OCI-LY7 (cell line): Measurements from ENCODE around the gene TAB2. TPM values are rescaled to one million over a fixed set of nuclear protein-coding genes. Genes with fewer than 3 reads are reported as not detected.

Experiments
- BruUV-seq: library from RNA; stranded (reverse); fragments of 400-500 nt; replicated peaks from 2 replicates; lab custom pipeline; 2021; lab: Mats Ljungman, UMichigan
- CTCF ChIA-PET: fragments of 300-600 bp; sonication (Branson Sonifier 250); formaldehyde crosslinking; loops from one replicate; lab custom pipeline; 2022; ENCODE audit warnings: antibody characterized with exemption; ENCODE audit not compliant: unreplicated experiment; lab: Charles Lee
- POLR2A ChIA-PET: fragments of 300-600 bp; sonication (Branson Sonifier 250); formaldehyde crosslinking; loops from one replicate; lab custom pipeline; 2022; ENCODE audit warnings: antibody characterized with exemption; lab: Charles Lee
- DNase-seq: peaks from one replicate; pipeline ENCODE4 v3.0.0-alpha.2; 2015; ENCODE audit warnings: low spot score
- H2AFZ ChIP-seq: fragments of 200-600 bp; sonication (generic), shearing (Covaris generic); 2 replicates; pipeline ENCODE4 v1.6.1; 2014; ENCODE audit warnings: mild to moderate bottlenecking, antibody characterized with exemption, low read length, moderate library complexity
- H3K27ac ChIP-seq: fragments of 200-600 bp; sonication (generic); 2 replicates; pipeline ENCODE4 v1.5.1; 2014; ENCODE audit warnings: mixed run types, low read depth, mild to moderate bottlenecking, moderate library complexity, low read length, inconsistent platforms; ENCODE audit not compliant: poor library complexity, severe bottlenecking
- H3K36me3 ChIP-seq: fragments of 200-600 bp; sonication (generic); 2 replicates; pipeline ENCODE4 v1.6.1; 2014; ENCODE audit warnings: mild to moderate bottlenecking, antibody characterized with exemption, low read length, moderate library complexity, mixed read lengths; ENCODE audit not compliant: insufficient read depth
- H3K4me1 ChIP-seq: fragments of 200-600 bp; sonication (generic); 2 replicates; pipeline ENCODE4 v1.5.1; 2014; ENCODE audit warnings: mild to moderate bottlenecking, low read length; ENCODE audit not compliant: insufficient read depth, poor library complexity, severe bottlenecking
- H3K4me2 ChIP-seq: fragments of 200-600 bp; sonication (generic); 2 replicates; pipeline ENCODE4 v1.6.1; 2014; ENCODE audit warnings: mild to moderate bottlenecking, low read length
- H3K4me3 ChIP-seq: fragments of 200-600 bp; sonication (generic); 2 replicates; pipeline ENCODE4 v1.5.1; 2014; ENCODE audit warnings: mild to moderate bottlenecking, low read depth, low read length; ENCODE audit not compliant: poor library complexity, severe bottlenecking
- H3K79me2 ChIP-seq: fragments of 200-600 bp; sonication (generic); 2 replicates; pipeline ENCODE4 v1.6.1; 2016; ENCODE audit warnings: low read depth, mild to moderate bottlenecking, low read length, moderate library complexity, mixed read lengths; ENCODE audit not compliant: insufficient read depth
- H3K9me2 ChIP-seq: fragments of 200-600 bp; sonication (generic); 2 replicates; pipeline ENCODE4 v1.6.1; 2016; ENCODE audit warnings: mild to moderate bottlenecking, low read length, mixed read lengths; ENCODE audit not compliant: insufficient read depth
- H3K9me3 ChIP-seq: fragments of 200-600 bp; sonication (generic); 2 replicates; pipeline ENCODE4 v1.6.1; 2014; ENCODE audit warnings: mild to moderate bottlenecking, mixed run types, low read length, mixed read lengths
- H4K20me1 ChIP-seq: fragments of 200-600 bp; sonication (generic); 2 replicates; pipeline ENCODE4 v1.6.1; 2014; ENCODE audit warnings: mild to moderate bottlenecking, antibody characterized with exemption, low read length, moderate library complexity, mixed read lengths; ENCODE audit not compliant: insufficient read depth
- EZH2phosphoT487 ChIP-seq: fragments of 200-600 bp; sonication (generic); IDR thresholded peaks from 2 replicates; pipeline ENCODE4 v1.6.1; 2018; ENCODE audit warnings: low read depth, borderline replicate concordance, mild to moderate bottlenecking, mixed run types, antibody characterized with exemption, low read length, moderate library complexity, mixed read lengths
- intact Hi-C: fragments of 100-400 bp; cut with micrococcal nuclease; formaldehyde crosslinking; loops from one replicate; pipeline ENCODE4 v1.10.0; 2022; ENCODE audit not compliant: unreplicated experiment
- total RNA-seq, 2 experiments: library from RNA; depleted of rRNA in 1 of 2; stranded (reverse); fragments of >200 nt in 1 of 2; shearing (Covaris generic) in 1 of 2; gene quantifications; 2 replicates each; pipeline ENCODE4 v1.2.3, GENCODE V29; 2014 to 2022
- TF ChIP-seq, protein P1 (sequence below): fragments of 200-600 bp; sonication (generic); conservative IDR thresholded peaks from 2 replicates; pipeline ENCODE4 v1.5.1; 2014; ENCODE audit warnings: mild to moderate bottlenecking, antibody characterized with exemption, low read length, moderate library complexity, mixed read lengths

TAB2 gene
- total RNA-seq, 2 experiments from 2014 or later, result 17.3 to 35.8 TPM

GRCh38 chr6:149414821-149415220 is 97.3 kb downstream of the TAB2 start:
- Histone ChIP-seq H3K27ac (no peak overlapping the region), H2AFZ (no peak overlapping the region), H4K20me1 (no peaks in the 10 kb centered on the region), H3K36me3 (peaks cover 22% of the 10 kb centered on the region), H3K9me3 (no peaks in the 10 kb centered on the region), H3K4me1 (no peaks in the 10 kb centered on the region), H3K9me2 (no peaks in the 10 kb centered on the region), H3K79me2 (no peaks in the 10 kb centered on the region), H3K4me2 (no peak overlapping the region), H3K4me3 (no peak overlapping the region)
- no peak for DNase-seq
- no TSS peak for BruUV-seq
- intact Hi-C loops, result no loop called here
- CTCF ChIA-PET, result no interaction called here
- TF ChIP-seq EZH2phosphoT487, result no peak
- TF ChIP-seq, protein P1, sequence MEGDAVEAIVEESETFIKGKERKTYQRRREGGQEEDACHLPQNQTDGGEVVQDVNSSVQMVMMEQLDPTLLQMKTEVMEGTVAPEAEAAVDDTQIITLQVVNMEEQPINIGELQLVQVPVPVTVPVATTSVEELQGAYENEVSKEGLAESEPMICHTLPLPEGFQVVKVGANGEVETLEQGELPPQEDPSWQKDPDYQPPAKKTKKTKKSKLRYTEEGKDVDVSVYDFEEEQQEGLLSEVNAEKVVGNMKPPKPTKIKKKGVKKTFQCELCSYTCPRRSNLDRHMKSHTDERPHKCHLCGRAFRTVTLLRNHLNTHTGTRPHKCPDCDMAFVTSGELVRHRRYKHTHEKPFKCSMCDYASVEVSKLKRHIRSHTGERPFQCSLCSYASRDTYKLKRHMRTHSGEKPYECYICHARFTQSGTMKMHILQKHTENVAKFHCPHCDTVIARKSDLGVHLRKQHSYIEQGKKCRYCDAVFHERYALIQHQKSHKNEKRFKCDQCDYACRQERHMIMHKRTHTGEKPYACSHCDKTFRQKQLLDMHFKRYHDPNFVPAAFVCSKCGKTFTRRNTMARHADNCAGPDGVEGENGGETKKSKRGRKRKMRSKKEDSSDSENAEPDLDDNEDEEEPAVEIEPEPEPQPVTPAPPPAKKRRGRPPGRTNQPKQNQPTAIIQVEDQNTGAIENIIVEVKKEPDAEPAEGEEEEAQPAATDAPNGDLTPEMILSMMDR, result no peak
- POLR2A ChIA-PET, result no interaction called here

DNA sequence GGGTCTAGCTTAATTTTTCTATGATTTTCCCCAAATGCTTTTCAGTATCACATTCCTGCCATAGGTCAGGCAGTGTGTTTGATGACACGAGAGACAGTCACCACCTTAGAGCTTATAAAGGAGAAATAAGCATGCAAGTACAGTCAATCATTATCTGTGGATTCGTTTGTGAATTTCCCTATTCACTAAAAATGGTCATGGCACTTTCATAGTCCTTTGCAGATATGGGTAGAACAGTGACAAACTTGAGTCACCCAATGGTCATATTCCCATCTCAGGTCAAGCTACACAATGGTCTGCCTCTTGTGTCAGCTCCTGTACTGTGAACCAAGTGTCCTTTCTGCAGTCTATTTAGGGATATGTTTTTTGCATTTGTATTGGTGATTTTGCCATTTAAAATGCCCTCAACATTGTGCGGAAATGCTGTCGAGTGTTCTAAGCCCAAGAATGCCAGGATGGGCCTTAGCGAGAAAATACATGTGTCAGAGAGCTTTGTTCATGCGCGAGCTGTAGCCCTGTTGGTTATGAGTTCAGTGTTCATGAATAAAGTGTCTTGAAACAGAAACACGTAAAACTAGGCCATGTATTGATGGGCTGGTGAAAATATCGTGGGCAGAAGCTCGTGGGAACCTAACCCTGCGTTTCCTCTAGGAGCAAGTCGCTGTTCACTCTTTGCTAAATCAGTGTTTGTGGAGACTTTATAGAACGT is 102.3 kb downstream of the TAB2 start:
- intact Hi-C loops, result no loop called here
- POLR2A ChIA-PET, result interaction anchor here (0.6 to 1.1 kb wide), 4 partner anchors 12 to 389 kb away, joined by 3 to 5 read pairs (median 4); no protein-coding TSS in a partner anchor
- no peaks in the 10 kb centered on the region for H3K79me2 ChIP-seq
- H3K4me3 ChIP-seq, result no peak overlapping the region
- no peaks in the 10 kb centered on the region for H3K4me1 ChIP-seq
- H3K9me2 ChIP-seq, result no peaks in the 10 kb centered on the region
- no peaks in the 10 kb centered on the region for H3K36me3 ChIP-seq
- DNase-seq, result no peak
- no peak overlapping the region for H3K4me2 ChIP-seq
- H3K27ac ChIP-seq, result no peak overlapping the region
- H3K9me3 ChIP-seq, result no peaks in the 10 kb centered on the region
- H2AFZ ChIP-seq, result no peak overlapping the region
- CTCF ChIA-PET, result no interaction called here
- BruUV-seq, result no TSS peak
- no peaks in the 10 kb centered on the region for H4K20me1 ChIP-seq
- TF ChIP-seq EZH2phosphoT487, result no peak
- TF ChIP-seq, protein P1, result no peak

DNA sequence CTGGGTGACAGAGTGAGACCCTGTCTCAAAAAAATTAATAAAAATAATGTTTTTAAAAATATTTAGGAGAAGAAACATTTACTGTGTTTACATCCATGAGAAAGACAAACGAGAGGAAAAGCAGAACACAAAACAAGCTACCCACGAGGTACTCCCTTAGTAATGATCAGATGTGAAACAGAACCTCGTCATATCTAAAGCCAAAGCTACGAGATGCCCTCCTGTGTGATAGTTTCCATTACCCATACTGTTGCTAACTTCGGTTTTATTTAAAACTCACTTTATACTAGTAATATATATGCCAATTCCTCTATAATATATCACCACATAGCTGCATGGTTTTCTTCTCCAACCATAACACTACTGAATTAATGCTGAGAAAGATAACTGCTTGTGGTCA is 103.6 kb downstream of the TAB2 start:
- Histone ChIP-seq H4K20me1 (no peaks in the 10 kb centered on the region), H3K9me3 (no peaks in the 10 kb centered on the region), H3K79me2 (no peaks in the 10 kb centered on the region), H3K4me2 (no peak overlapping the region), H3K4me1 (no peaks in the 10 kb centered on the region), H3K27ac (no peak overlapping the region), H3K36me3 (no peaks in the 10 kb centered on the region), H3K4me3 (no peak overlapping the region), H3K9me2 (no peaks in the 10 kb centered on the region), H2AFZ (no peak overlapping the region)
- no peak for DNase-seq
- ChIA-PET CTCF (interaction anchor here (0.7 kb wide), 1 partner anchor 226 kb away, joined by 3 read pairs; no protein-coding TSS in a partner anchor), POLR2A (interaction anchor here (0.7 to 1.2 kb wide), 5 partner anchors 11 to 396 kb away, joined by 3 to 5 read pairs (median 3); no protein-coding TSS in a partner anchor)
- TF ChIP-seq, protein P1, result no peak
- no peak for TF ChIP-seq EZH2phosphoT487
- intact Hi-C loops, result no loop called here
- BruUV-seq, result no TSS peak
